ENCODE data around the gene YES1. TPM values are rescaled to one million over a fixed set of nuclear protein-coding genes. Genes with fewer than 3 reads are reported as not detected.
A peak's percentile ranks its signal among the peaks of the same experiment; 100 is the strongest.

YES1 gene
- total and polyA plus RNA-seq, 4 donors: 17.9 to 61.7 (median 31.6) TPM

- TF ChIP-seq CTCF (IDR thresholded peaks at IDR 0.05; ENCODE audit: control extremely low read depth, extremely low read depth): no peak
- peaks cover 0 to 17% (median 5%) of the 10 kb centered on the region in 5 donors for H3K4me1 ChIP-seq (ENCODE audit: control insufficient read depth in 5 of 5, insufficient read depth in 5 of 5, low read length in 5 of 5)
- no peak for DNase-seq
- no peak for ATAC-seq (ENCODE audit: insufficient read depth, low FRiP score)
- H3K27me3 ChIP-seq (ENCODE audit: control insufficient read depth in 3 of 3, insufficient read depth in 3 of 3, low read length in 2 of 3): no peaks in the 10 kb centered on the region
- H3K9ac ChIP-seq (ENCODE audit: insufficient read depth in 1 of 2, low read length in 2 of 2): no peak overlapping the region
- H3K27ac ChIP-seq (ENCODE audit: low read depth in 1 of 2, low read length in 1 of 2): peak overlapping the region; percentile 55 to 82
- H3K9me3 ChIP-seq (ENCODE audit: control insufficient read depth in 4 of 4, insufficient read depth in 3 of 4, low read length in 3 of 4): no peaks in the 10 kb centered on the region
- WGBS, 2 donors: 83 to 94% methylated on average over 21 to 23 of the region's 23 CpGs
- no peak overlapping the region for H3K4me3 ChIP-seq
- H3K36me3 ChIP-seq (ENCODE audit: control insufficient read depth in 4 of 4, insufficient read depth in 4 of 4, low read length in 4 of 4): peaks cover 0 to 2% (median 0%) of the 10 kb centered on the region in 4 donors
These were observed 98.9 kb downstream of the YES1 start for GRCh38 chr18:713135-713490.

GRCh38 chr18:712401-713134, 99.5 kb downstream of the YES1 start, which contains the start of gene ENOSF1:
ENOSF1 (minus strand) TSS chr18:712630; CDS start chr18:712587, 43 bp downstream.
- H3K4me1 ChIP-seq (ENCODE audit: control insufficient read depth in 5 of 5, insufficient read depth in 5 of 5, low read length in 5 of 5): peaks cover 0 to 17% (median 5%) of the 10 kb centered on the region in 5 donors
- ATAC-seq (ENCODE audit: insufficient read depth, low FRiP score): peak; percentile 97
- 8 to 11% methylated on average over 47 to 91 of the region's 91 CpGs for WGBS, 2 donors

GRCh38 chr18:711657-712400, 100.2 kb downstream of the YES1 start:
- no peaks in the 10 kb centered on the region for H3K27me3 ChIP-seq (ENCODE audit: control insufficient read depth in 3 of 3, insufficient read depth in 3 of 3, low read length in 2 of 3)
- no peak for TF ChIP-seq CTCF (IDR thresholded peaks at IDR 0.05; ENCODE audit: control extremely low read depth, extremely low read depth)
- WGBS, 2 donors: 0 to 1% methylated on average over 41 to 42 of the region's 42 CpGs
- H3K36me3 ChIP-seq (ENCODE audit: control insufficient read depth in 4 of 4, insufficient read depth in 4 of 4, low read length in 4 of 4): peaks cover 0 to 2% (median 0%) of the 10 kb centered on the region in 4 donors
- ATAC-seq (ENCODE audit: insufficient read depth, low FRiP score): peak; percentile 35
- peak overlapping the region; percentile 79 for H3K4me3 ChIP-seq
- H3K27ac ChIP-seq (ENCODE audit: low read depth in 1 of 2, low read length in 1 of 2): peak overlapping the region; percentile 83 to 97
- peaks cover 0 to 19% (median 5%) of the 10 kb centered on the region in 5 donors for H3K4me1 ChIP-seq (ENCODE audit: control insufficient read depth in 5 of 5, insufficient read depth in 5 of 5, low read length in 5 of 5)
- peak overlapping the region; percentile 75 to 89 for H3K9ac ChIP-seq (ENCODE audit: insufficient read depth in 1 of 2, low read length in 2 of 2)
- DNase-seq: peak; percentile 78 to 91 (median 86)
- no peaks in the 10 kb centered on the region for H3K9me3 ChIP-seq (ENCODE audit: control insufficient read depth in 4 of 4, insufficient read depth in 3 of 4, low read length in 3 of 4)

More at GRCh38 chr18:712401-713134, 99.5 kb downstream of the YES1 start, which contains the start of gene ENOSF1:
- Histone ChIP-seq H3K36me3 (ENCODE audit: control insufficient read depth in 4 of 4, insufficient read depth in 4 of 4, low read length in 4 of 4) (peaks cover 0 to 2% (median 0%) of the 10 kb centered on the region in 4 donors), H3K4me3 (peak within 1 kb of the TSS; percentile 79), H3K27ac (ENCODE audit: low read depth in 1 of 2, low read length in 1 of 2) (peak within 1 kb of the TSS; percentile 83 to 97), H3K27me3 (ENCODE audit: control insufficient read depth in 3 of 3, insufficient read depth in 3 of 3, low read length in 2 of 3) (no peaks in the 10 kb centered on the region), H3K9ac (ENCODE audit: insufficient read depth in 1 of 2, low read length in 2 of 2) (peak within 1 kb of the TSS; percentile 75 to 89), H3K9me3 (ENCODE audit: control insufficient read depth in 4 of 4, insufficient read depth in 3 of 4, low read length in 3 of 4) (no peaks in the 10 kb centered on the region)
- DNase-seq: peak; percentile 80 to 92 (median 90)
- TF ChIP-seq CTCF (IDR thresholded peaks at IDR 0.05; ENCODE audit: control extremely low read depth, extremely low read depth): peak; percentile 31

All from lung (tissue), 12 donors.